ENCODE data around the gene SELENBP1.
"Not testable (repeated sequence)": the region's sequence is repeated elsewhere in the genome, so short reads cannot be mapped to it uniquely, and the experiment has no call there.

The SELENBP1 gene

GRCh38 chr1:151377150-151377884 lies 4.8 kb upstream of the SELENBP1 start:
- DNase-seq (ENCODE audit: low read depth, low spot score) = no peak

- DNase-seq (ENCODE audit: low read depth, low spot score) = no peak
Observed at GRCh38 chr1:151373196-151373595, 691 bp upstream of the SELENBP1 start.

GRCh38 chr1:151371370-151372057 lies 991 bp downstream of the SELENBP1 start:
- DNase-seq (ENCODE audit: low read depth, low spot score) = no peak

- no peak for DNase-seq (ENCODE audit: low read depth, low spot score)
Observed at GRCh38 chr1:151370211-151370911, 2.1 kb downstream of the SELENBP1 start.

- DNase-seq (ENCODE audit: low read depth, low spot score) = no peak
Observed at GRCh38 chr1:151369621-151370048, 2.9 kb downstream of the SELENBP1 start.

- no peak for DNase-seq (ENCODE audit: low read depth, low spot score)
Observed at GRCh38 chr1:151369302-151369610, 3.2 kb downstream of the SELENBP1 start.

GRCh38 chr1:151368393-151369301 lies 3.9 kb downstream of the SELENBP1 start:
- no peak for DNase-seq (ENCODE audit: low read depth, low spot score)

- DNase-seq (ENCODE audit: low read depth, low spot score) = no peak
Observed at GRCh38 chr1:151367658-151368392, 4.7 kb downstream of the SELENBP1 start.

- no peak for DNase-seq (ENCODE audit: low read depth, low spot score)
Observed at GRCh38 chr1:151364996-151365395, 7.5 kb downstream of the SELENBP1 start.

- DNase-seq (ENCODE audit: low read depth, low spot score) = no peak
Observed at GRCh38 chr1:151362308-151363155, 10.0 kb downstream of the SELENBP1 start.

GRCh38 chr1:151361883-151362282 lies 10.6 kb downstream of the SELENBP1 start:
- DNase-seq (ENCODE audit: low read depth, low spot score) = no peak

- no peak for DNase-seq (ENCODE audit: low read depth, low spot score)
Observed at GRCh38 chr1:151356696-151357095, 15.8 kb downstream of the SELENBP1 start.

- DNase-seq (ENCODE audit: low read depth, low spot score) = no peak
Observed at GRCh38 chr1:151352021-151352718, 20.3 kb downstream of the SELENBP1 start.

- not testable (repeated sequence) for DNase-seq (ENCODE audit: low read depth, low spot score)
Observed at GRCh38 chr1:151350323-151350722, 22.2 kb downstream of the SELENBP1 start.

- no peak for DNase-seq (ENCODE audit: low read depth, low spot score)
Observed at GRCh38 chr1:151347523-151348246, 24.8 kb downstream of the SELENBP1 start.

- DNase-seq (ENCODE audit: low read depth, low spot score) = peak; percentile 90
Observed at GRCh38 chr1:151346769-151347522, 25.6 kb downstream of the SELENBP1 start, which contains the start of gene RFX5. Gene RFX5 (minus strand): TSS chr1:151347252. CDS start chr1:151346320, 932 bp downstream.

GRCh38 chr1:151346082-151346768 lies 26.3 kb downstream of the SELENBP1 start:
- DNase-seq (ENCODE audit: low read depth, low spot score) = no peak
